Stomach (tissue), 4 donors: Measurements from ENCODE around the gene EHMT1.

Experiments used
- CTCF ChIP-seq, 7 experiments: fragments of 450-650 bp in 4 of 7; fragments of 200-600 bp in 3 of 7; sonication (generic) in 3 of 7; IDR thresholded peaks; one replicate each; pipeline ENCODE4 v1.5.1; 2016 to 2019; ENCODE audit warnings: antibody characterized with exemption in 7 of 7, control low read depth in 2 of 7, mild to moderate bottlenecking in 1 of 7
- EP300 ChIP-seq: sonication (generic); formaldehyde crosslinking; IDR thresholded peaks from one replicate; pipeline ENCODE4 v1.6.1; 2017; ENCODE audit warnings: antibody characterized with exemption

GRCh38 chr9:137673886-137674285, 55.1 kb downstream of the EHMT1 start:
- TF ChIP-seq CTCF (IDR thresholded peaks at IDR 0.05), result no peak
- no peak for TF ChIP-seq EP300
